HG02870 (cell line): Measurements from ENCODE around the gene TBC1D26.
A peak's percentile ranks its signal among the peaks of the same experiment; 100 is the strongest.
"Not testable (repeated sequence)": the region's sequence is repeated elsewhere in the genome, so short reads cannot be mapped to it uniquely, and the experiment has no call there.

Source experiments
- ATAC-seq: cut with Tn5 transposase; IDR thresholded peaks from one replicate; pipeline ENCODE4 v1.9.1; 2021; ENCODE audit warnings: mild to moderate bottlenecking, moderate library complexity; ENCODE audit not compliant: unreplicated experiment

TBC1D26 gene

GRCh38 chr17:15731900-15732299, at the start of gene TBC1D26:
TBC1D26 (plus strand) TSS chr17:15732283; CDS start chr17:15735349, 3,066 bp downstream.
- ATAC-seq: not testable (repeated sequence)

GRCh38 chr17:15683135-15683534, 48.9 kb upstream of the TBC1D26 start:
- ATAC-seq: not testable (repeated sequence)

GRCh38 chr17:15683824-15684478, 48.1 kb upstream of the TBC1D26 start, which contains the start of gene TRIM16:
TRIM16 (minus strand) TSS chr17:15684311; CDS start chr17:15651609, 32,702 bp downstream.
- peak; percentile 86 for ATAC-seq

- not testable (repeated sequence) for ATAC-seq
Measured at GRCh38 chr17:15687494-15687893, 44.6 kb upstream of the TBC1D26 start.

GRCh38 chr17:15698967-15699366, 33.1 kb upstream of the TBC1D26 start:
- not testable (repeated sequence) for ATAC-seq

- ATAC-seq: peak; percentile 94
Measured at GRCh38 chr17:15699413-15699924, 32.6 kb upstream of the TBC1D26 start, which contains the start of gene ZNF286A. ZNF286A (plus strand) TSS chr17:15699752; CDS start chr17:15700330, 578 bp downstream.

GRCh38 chr17:15699937-15700336, 32.1 kb upstream of the TBC1D26 start:
- ATAC-seq: not testable (repeated sequence)

- ATAC-seq: not testable (repeated sequence)
Measured at GRCh38 chr17:15704239-15704638, 27.8 kb upstream of the TBC1D26 start.

- not testable (repeated sequence) for ATAC-seq
Measured at GRCh38 chr17:15704813-15705212, 27.3 kb upstream of the TBC1D26 start.

- ATAC-seq: not testable (repeated sequence)
Measured at GRCh38 chr17:15708879-15709278, 23.2 kb upstream of the TBC1D26 start.

- ATAC-seq: not testable (repeated sequence)
Measured at GRCh38 chr17:15716601-15717563, 15.2 kb upstream of the TBC1D26 start.

- not testable (repeated sequence) for ATAC-seq
Measured at GRCh38 chr17:15730535-15730934, 1.5 kb upstream of the TBC1D26 start.

GRCh38 chr17:15733174-15733789, 1.2 kb downstream of the TBC1D26 start:
- not testable (repeated sequence) for ATAC-seq

GRCh38 chr17:15736578-15736977, 4.5 kb downstream of the TBC1D26 start:
- ATAC-seq: not testable (repeated sequence)

GRCh38 chr17:15738066-15738465, 6.0 kb downstream of the TBC1D26 start:
- ATAC-seq: no peak

GRCh38 chr17:15739259-15739658, 7.2 kb downstream of the TBC1D26 start:
- not testable (repeated sequence) for ATAC-seq

- ATAC-seq: not testable (repeated sequence)
Measured at GRCh38 chr17:15740041-15740440, 8.0 kb downstream of the TBC1D26 start.

GRCh38 chr17:15740570-15741120, 8.6 kb downstream of the TBC1D26 start:
- no peak for ATAC-seq

GRCh38 chr17:15741624-15742023, 9.5 kb downstream of the TBC1D26 start:
- ATAC-seq: no peak

- ATAC-seq: no peak
Measured at GRCh38 chr17:15742051-15742795, 10.1 kb downstream of the TBC1D26 start.
